HG03025 (cell line): ENCODE data around the gene ARSG.
A peak's percentile ranks its signal among the peaks of the same experiment; 100 is the strongest.

Experiments used
- ATAC-seq: cut with Tn5 transposase; IDR thresholded peaks from one replicate; pipeline ENCODE4 v1.9.1; 2021; ENCODE audit warnings: mild to moderate bottlenecking, moderate library complexity; ENCODE audit not compliant: unreplicated experiment, low FRiP score

ARSG gene

DNA sequence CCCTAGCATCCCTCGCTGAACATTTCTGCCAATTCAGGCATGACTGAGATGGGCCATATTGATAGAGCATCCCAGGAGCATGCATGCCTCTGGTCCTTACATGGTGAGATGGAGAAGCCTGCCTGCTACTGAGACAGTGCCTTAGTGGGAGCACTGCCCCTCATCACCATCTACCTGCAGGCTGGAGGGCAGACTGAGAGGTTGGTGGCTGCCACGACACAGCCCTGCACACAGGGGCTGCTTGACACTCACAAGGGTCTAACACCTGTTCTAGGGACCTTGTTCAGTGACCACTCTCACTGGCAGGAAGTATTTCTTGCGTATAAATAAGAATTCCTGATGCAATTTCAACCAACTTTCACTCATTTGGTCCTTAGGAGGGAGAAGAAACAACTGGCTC is 132.0 kb downstream of the ARSG start:
- ATAC-seq, result no peak

GRCh38 chr17:68424203-68424602 is 132.9 kb downstream of the ARSG start:
- no peak for ATAC-seq

DNA sequence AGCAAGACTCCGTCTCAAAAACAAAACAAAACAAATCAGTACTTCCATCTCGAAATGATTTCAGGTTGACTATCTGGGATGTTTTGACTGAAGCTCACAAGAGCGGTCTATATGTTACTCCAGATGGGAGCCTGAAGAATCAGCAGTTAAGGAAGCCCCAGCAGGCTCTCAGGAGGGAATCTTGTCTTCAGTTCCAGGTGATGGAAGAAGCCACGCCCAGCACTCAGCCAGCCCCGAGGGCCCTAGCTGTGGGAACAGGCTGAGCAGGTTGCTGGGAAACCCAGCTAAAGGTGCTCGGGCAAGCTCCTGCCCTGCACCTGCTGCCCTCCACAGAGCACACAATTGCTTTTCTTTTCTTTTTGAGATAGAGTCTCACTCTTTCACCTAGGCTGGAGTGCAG is 133.6 kb downstream of the ARSG start:
- no peak for ATAC-seq

DNA sequence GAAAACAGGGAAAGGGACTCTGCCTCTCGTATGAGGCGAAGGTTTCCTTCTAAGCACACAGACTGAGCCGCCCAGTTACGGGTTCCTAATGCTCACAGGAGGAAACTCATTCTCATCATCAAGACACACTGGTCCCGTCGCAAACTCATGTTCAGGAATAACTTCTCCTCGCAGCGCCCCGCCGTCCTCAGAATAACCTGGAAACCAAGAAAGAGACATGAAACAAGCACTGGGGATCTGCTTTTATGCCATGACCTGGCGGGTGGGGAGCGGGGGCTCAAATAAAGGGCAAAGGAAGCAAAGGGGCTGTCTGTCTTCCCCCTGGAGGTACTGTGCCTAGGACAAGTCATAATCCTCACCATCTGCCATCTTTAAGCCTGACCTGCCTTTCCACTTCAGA is 134.7 kb downstream of the ARSG start:
- ATAC-seq, result no peak

GRCh38 chr17:68427575-68427974 is 136.3 kb downstream of the ARSG start:
- ATAC-seq, result no peak

DNA sequence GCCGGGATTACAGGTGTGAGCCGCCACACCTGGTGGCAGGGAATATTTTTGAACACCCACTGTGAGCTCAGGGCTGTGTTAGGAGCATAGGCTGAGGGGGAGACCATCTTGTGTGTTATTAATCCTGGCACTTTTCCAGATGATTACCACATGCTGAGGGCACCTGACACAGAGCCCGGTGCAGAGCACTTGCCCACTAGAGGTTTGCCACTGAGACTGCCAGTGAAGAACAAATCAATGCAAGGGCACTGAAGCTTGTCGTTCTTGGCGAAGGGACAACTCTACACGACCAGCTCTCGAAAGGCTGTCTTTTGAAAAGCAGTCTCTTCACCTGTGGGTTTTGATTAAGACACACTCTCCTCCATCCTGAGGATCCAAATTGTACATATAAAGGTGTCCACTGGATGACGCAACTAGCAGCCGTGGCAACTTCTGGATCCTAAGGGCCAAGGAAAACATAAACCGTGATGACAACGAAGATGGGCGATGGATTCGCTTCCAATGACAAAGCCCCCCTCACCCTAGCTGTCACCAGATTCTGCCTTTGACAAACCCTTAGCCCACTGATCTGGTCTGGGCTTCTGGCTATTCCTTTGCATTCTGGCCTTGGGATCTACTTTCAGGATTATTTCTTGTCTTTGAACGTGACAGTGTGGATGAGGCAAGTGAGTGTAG is 137.3 kb downstream of the ARSG start:
- no peak for ATAC-seq

- ATAC-seq, result no peak
Measured at GRCh38 chr17:68429881-68430280, 138.6 kb downstream of the ARSG start.

DNA sequence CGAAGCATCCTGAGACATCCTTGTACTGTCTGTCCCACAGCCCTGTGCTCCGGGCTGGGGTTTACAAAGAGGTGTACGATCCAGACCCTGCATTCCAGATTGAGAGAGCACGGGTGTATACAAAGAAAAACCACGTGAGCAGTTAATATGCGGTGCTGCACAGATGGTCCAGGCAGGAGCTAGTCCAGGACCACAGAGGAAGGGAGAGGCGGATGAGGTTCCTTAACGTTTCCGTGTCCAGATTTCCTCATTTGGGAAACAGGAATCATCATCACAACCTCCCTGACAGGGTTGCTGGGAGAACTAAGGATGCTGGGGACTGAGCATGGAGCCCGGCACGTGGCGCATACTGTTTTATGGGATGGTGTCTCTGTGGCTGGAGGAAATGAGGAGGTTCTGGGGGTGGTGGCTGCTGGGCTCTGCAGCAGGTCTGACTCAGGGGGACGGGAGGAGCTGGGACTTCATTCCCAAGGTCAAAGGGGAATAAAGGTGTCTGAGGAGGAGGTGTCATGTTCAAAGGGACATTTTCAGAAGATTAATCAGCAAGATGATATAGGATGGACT is 139.8 kb downstream of the ARSG start:
- ATAC-seq, result no peak

GRCh38 chr17:68431661-68432071 is 140.4 kb downstream of the ARSG start:
- ATAC-seq, result no peak

GRCh38 chr17:68432086-68432864 is 141.0 kb downstream of the ARSG start:
- no peak for ATAC-seq

- no peak for ATAC-seq
Measured at GRCh38 chr17:68433211-68433610, 141.9 kb downstream of the ARSG start.

DNA sequence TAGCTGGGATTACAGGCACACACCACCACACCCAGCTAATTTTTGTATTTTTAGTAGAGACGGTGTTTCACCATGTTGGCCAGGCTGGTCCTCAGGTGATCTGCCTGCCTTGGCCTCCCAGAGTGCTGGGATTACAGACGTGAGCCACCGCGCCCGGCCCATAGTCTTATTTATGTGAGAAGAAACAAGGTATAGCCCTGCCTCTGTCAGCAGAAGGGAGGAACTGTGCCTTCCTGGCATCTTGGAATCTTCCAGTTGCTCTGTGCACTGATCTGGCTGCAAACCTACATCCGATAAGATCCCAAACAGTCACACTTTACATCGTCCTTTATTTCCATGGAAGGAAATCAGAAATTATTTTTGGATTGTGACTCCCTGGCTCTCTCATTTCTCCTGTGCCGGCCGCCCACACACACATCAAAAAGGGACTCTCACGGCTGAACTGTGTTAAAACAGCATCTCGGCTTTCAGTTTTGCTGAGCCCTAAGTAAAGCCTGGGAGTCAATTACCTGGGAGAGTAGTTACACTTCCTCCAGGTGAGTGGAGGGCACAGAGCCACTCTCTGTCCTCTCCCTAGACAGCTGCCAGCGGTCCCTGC is 142.7 kb downstream of the ARSG start:
- ATAC-seq, result no peak

GRCh38 chr17:68435361-68435760 is 144.1 kb downstream of the ARSG start:
- ATAC-seq, result no peak

GRCh38 chr17:68435876-68436842 is 144.9 kb downstream of the ARSG start:
- no peak for ATAC-seq

- peak; percentile 55 for ATAC-seq
Measured at GRCh38 chr17:68437979-68438822, 146.9 kb downstream of the ARSG start.

DNA sequence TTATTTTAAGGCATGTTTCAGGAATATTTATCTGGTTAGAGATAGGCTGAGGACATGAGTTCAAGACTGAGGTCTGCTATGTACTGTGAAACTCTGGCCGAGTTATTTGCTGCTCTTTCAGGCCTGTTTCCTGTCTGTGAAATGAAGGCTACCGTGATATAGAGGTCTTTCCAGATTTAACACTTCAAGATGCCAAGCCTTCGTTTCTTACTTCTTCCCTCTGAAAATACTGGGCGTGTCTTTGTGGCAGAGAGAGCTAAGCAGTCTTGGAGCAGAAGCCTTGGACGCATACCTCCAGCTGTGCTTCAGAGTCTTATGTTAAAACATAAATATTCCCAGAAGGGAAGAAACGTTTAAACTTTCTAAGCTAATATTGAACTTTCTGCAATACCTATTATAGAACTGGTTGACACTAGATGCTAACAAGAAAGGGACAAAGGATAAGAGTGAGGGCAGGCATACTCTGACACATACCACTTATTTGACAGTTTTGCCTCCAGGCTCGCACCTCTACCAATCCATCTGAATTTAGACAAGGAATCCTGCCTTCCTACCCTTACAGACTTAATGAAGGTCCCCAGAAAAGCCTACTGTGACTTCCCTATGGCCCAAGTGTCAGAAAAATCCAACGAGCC is 148.5 kb downstream of the ARSG start:
- no peak for ATAC-seq

DNA sequence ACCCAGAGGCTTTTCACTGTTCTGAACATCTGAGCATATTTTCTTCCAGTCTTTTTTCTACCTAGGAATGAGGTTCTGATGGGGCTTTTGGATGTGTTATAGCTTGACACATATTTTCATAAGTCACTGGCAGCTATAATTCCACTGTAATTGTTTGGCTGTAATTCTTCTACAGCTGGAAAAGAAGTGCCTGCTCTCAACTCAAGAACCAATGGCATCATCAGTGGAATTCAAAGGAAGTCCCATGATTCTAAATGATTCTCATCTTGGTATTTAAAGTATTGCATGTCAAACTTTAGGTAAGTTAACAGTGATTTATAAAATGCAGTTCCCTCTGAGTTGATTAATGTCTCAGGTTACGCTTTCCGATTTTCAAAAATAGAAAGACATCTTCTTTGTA is 149.2 kb downstream of the ARSG start:
- no peak for ATAC-seq

GRCh38 chr17:68441070-68441770 is 149.9 kb downstream of the ARSG start:
- no peak for ATAC-seq
